ENCODE results near the gene RAMP2.
A peak's percentile ranks its signal among the peaks of the same experiment; 100 is the strongest.
"Not testable (repeated sequence)": the region's sequence is repeated elsewhere in the genome, so short reads cannot be mapped to it uniquely, and the experiment has no call there.

The RAMP2 gene

GRCh38 chr17:42769964-42770363 lies 8.9 kb downstream of the RAMP2 start:
- not testable (repeated sequence) for DNase-seq

GRCh38 chr17:42772945-42773289 lies 11.9 kb downstream of the RAMP2 start:
- DNase-seq, result no peak

- peak; percentile 58 for DNase-seq
These were observed 12.4 kb downstream of the RAMP2 start, which contains the start of gene VPS25 for GRCh38 chr17:42773290-42774035. VPS25 (plus strand) TSS chr17:42773449; CDS start chr17:42773476, 27 bp downstream.

GRCh38 chr17:42774066-42774745 lies 13.2 kb downstream of the RAMP2 start:
- no peak for DNase-seq

DNA sequence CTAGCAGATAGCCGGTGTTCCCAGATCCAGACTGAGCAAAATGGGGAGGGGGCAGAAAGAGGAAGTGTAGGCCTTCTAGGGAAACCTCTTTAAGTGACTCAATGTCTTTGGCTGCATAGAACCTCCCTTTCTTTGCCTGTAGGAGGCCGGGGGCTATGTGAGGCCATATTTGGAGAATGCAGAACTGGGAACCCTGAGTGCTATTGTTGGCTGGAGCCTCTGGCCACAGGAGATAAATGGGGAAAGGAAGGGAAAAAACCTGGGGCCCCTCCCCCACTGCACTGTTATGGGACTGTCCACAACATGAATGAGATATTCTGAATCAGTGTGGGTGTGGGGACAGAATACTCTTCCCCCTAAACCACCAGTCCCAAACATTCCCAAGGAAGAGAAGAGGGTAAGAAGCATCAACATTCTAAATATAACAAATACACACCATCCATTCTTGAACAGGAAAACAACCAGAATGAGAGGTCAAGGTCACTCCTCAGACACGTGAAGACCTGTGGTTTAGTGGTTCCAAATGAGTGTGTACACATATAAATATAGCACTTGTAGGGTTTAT lies 14.6 kb downstream of the RAMP2 start:
- no peak for DNase-seq

DNA sequence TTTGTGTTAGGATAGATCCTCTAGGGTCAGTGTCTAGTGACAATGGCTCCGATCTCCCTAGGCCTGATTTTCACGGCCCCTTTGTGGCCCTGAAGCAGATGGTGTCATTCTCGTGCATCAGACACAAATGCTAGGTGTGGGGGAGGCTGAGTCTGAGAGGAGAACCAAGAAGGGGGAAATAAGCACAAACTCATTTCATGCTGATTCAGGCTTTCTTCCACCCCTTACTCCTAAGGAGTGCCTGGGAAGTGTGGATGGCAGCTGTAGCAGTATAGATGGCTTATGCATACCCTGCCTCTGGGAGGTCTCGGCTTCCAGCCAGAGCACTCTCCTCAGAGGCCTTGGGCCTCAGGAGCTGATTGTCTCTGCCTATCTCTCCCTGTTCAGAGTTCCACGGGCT lies 17.5 kb downstream of the RAMP2 start:
- DNase-seq, result no peak

GRCh38 chr17:42779304-42779935 lies 18.4 kb downstream of the RAMP2 start:
- DNase-seq, result no peak

GRCh38 chr17:42779936-42780850 lies 19.2 kb downstream of the RAMP2 start, which contains the start of gene WNK4:
WNK4 (plus strand) TSS chr17:42780610; CDS start chr17:42780699, 89 bp downstream.
- DNase-seq, result no peak

- no peak for DNase-seq
These were observed 20.0 kb downstream of the RAMP2 start for GRCh38 chr17:42780851-42781638.

GRCh38 chr17:42781639-42782165 lies 20.7 kb downstream of the RAMP2 start:
- no peak for DNase-seq

DNA sequence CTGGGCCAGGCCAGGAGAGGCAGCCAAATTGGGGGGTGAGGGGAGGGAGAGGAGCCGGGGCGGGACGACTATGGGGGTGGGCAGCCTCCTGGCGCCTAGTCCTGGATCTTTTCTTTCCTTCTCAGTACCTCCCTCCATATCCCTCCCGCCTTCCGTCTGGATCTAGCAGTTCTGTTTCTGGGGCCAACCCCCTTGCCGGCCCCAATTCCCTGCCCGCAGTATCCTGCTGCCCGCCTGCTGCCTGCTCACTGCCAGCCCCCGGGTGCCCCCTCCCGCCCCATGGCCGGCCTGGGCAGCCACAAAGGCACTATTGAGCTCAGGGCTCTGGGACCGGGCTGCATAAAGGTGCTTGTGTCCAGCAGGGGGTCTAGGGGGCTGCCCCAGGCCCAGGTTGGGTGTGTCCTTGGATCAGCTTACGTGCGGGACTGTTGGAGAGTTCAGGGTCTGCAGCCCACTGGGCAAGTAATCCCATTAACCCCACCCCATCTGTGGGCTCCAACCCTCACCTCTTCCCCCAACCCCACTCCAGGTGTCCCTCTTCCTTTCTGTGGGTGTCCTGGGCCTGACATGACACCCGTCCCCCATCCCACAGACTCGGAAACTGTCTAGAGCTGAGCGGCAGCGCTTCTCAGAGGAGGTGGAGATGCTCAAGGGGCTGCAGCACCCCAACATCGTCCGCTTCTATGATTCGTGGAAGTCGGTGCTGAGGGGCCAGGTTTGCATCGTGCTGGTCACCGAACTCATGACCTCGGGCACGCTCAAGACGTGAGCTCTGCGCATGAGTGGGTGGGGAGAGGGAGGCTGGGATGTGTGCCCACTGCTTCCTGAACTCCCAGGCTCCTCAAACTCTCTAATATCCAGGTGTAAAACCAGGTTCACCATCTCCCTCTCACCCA lies 21.4 kb downstream of the RAMP2 start:
- no peak for DNase-seq

- DNase-seq, result no peak
These were observed 22.2 kb downstream of the RAMP2 start for GRCh38 chr17:42783062-42783790.

DNA sequence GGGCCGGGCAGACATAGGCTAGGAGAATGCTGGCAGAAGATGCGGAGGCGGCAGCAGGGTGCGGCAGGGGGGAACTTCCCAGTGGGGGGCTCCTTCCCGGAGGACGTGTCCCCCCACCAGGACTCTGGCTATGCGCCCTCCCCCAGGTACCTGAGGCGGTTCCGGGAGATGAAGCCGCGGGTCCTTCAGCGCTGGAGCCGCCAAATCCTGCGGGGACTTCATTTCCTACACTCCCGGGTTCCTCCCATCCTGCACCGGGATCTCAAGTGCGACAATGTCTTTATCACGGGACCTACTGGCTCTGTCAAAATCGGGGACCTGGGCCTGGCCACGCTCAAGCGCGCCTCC lies 22.7 kb downstream of the RAMP2 start:
- no peak for DNase-seq

GRCh38 chr17:42784409-42784808 lies 23.4 kb downstream of the RAMP2 start:
- no peak for DNase-seq

DNA sequence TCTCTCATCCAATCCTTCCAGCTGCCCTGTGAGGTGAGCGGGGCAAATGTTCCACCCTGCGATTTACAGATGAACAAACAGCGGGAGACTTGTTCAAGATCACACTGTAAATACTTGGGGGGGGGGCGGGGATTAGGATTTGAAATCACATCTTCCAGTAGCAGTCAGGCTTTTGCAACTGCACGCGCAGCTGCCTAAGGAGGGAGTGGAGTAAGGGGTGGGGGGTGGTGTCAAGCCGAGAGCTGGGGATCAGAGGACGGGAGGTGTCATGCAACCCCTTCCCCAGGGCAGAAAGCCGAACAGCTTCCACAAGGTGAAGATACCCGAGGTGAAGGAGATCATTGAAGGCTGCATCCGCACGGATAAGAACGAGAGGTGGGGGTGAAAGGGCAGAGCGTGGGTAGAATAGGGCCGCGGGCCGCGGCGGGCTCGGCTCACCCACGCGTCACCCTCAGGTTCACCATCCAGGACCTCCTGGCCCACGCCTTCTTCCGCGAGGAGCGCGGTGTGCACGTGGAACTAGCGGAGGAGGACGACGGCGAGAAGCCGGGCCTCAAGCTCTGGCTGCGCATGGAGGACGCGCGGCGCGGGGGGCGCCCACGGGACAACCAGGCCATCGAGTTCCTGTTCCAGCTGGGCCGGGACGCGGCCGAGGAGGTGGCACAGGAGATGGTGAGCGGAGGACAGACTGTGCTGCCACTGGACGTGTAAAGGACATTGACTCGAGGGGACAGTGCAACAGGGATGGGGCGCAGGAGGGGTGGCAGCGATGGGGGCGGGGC lies 24.0 kb downstream of the RAMP2 start:
- no peak for DNase-seq

DNA sequence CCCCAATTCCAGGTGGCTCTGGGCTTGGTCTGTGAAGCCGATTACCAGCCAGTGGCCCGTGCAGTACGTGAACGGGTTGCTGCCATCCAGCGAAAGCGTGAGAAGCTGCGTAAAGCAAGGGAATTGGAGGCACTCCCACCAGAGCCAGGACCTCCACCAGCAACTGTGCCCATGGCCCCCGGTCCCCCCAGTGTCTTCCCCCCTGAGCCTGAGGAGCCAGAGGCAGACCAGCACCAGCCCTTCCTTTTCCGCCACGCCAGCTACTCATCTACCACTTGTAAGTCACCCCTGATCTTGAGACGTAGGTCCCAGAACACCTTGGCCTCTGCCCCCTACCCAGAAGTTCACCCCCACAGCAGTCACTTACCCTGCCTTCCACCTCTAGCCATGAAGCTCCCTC lies 26.2 kb downstream of the RAMP2 start:
- DNase-seq, result no peak

DNA sequence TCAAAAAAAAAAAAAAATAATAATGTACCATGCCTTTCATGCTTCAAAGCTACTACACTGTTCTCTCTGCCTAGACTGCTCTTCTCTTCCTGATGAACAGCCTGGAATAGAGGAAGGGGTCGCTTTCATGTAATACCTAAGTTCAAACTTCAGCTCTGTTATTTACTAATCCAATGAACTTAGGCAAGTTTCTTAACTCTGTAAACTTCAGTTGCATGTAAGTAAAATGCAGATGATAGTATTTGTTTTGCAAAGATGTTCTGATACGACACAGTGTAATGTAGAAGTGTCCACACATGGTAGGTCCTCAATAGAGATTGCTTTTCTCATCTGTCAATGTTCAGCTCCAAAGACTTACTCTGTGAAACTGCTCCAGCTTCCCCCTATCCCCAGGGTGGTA lies 30.9 kb downstream of the RAMP2 start:
- no peak for DNase-seq

GRCh38 chr17:42792545-42792944 lies 31.5 kb downstream of the RAMP2 start:
- DNase-seq, result no peak

GRCh38 chr17:42795061-42795460 lies 34.0 kb downstream of the RAMP2 start:
- DNase-seq, result no peak

All from effector CD8-positive, alpha-beta T cell (primary cell).